Gastrocnemius medialis (tissue), 4 donors: ENCODE results near the gene SNTG2. TPM values are rescaled to one million over a fixed set of nuclear protein-coding genes. Genes with fewer than 3 reads are reported as not detected.
"Not testable (repeated sequence)": the region's sequence is repeated elsewhere in the genome, so short reads cannot be mapped to it uniquely, and the experiment has no call there.

ENCODE experiments used
- ATAC-seq, 2 donors: fragments of 150-250 bp; one replicate each; pipeline ENCODE4 v1.9.1; 2016
- DNase-seq, 2 donors: peaks; one replicate each; pipeline ENCODE4 v3.0.0-alpha.2; 2019
- H3K27ac ChIP-seq, 4 donors: fragments of 200-600 bp; sonication (generic); 1 replicate in 1 of 4; 2 replicates in 3 of 4; pipeline ENCODE4 v1.5.1; 2016 to 2018; ENCODE audit warnings: mild to moderate bottlenecking in 2 of 4, moderate library complexity in 1 of 4
- H3K27me3 ChIP-seq, 3 donors: fragments of 200-600 bp; sonication (generic) in 2 of 3; 1 replicate in 1 of 3; 2 replicates in 2 of 3; pipeline versions ENCODE4 v1.5.1 to v1.6.0; 2016 to 2019; ENCODE audit warnings: mild to moderate bottlenecking in 1 of 3, moderate library complexity in 1 of 3
- H3K36me3 ChIP-seq, 2 donors: fragments of 200-600 bp; sonication (generic) in 1 of 2; one replicate each; pipeline ENCODE4 v1.5.1; 2017 to 2018
- H3K4me1 ChIP-seq, 2 donors: fragments of 200-600 bp; sonication (generic) in 1 of 2; one replicate each; pipeline ENCODE4 v1.5.1; 2016 to 2017; ENCODE audit warnings: mild to moderate bottlenecking in 2 of 2
- H3K4me3 ChIP-seq, 4 donors: fragments of 200-600 bp; sonication (generic) in 3 of 4; 1 replicate in 1 of 4; 2 replicates in 3 of 4; pipeline ENCODE4 v1.5.1; 2016 to 2019; ENCODE audit warnings: mild to moderate bottlenecking in 2 of 4
- H3K9me3 ChIP-seq, 3 donors: fragments of 200-600 bp; sonication (generic) in 2 of 3; 1 replicate in 1 of 3; 2 replicates in 2 of 3; pipeline ENCODE4 v1.5.1; 2016 to 2019
- CTCF ChIP-seq, 5 experiments: fragments of 450-650 bp in 3 of 5; fragments of 200-600 bp in 2 of 5; sonication (generic) in 2 of 5; IDR thresholded peaks in 4 of 5; conservative IDR thresholded peaks in 1 of 5; 1 replicate in 4 of 5; 2 replicates in 1 of 5; pipeline ENCODE4 v1.5.1; 2016 to 2019; ENCODE audit warnings: antibody characterized with exemption in 5 of 5, mild to moderate bottlenecking in 3 of 5, moderate library complexity in 3 of 5
- POLR2A ChIP-seq, 2 donors: fragments of 450-650 bp; IDR thresholded peaks; one replicate each; pipeline ENCODE4 v1.6.1; 2017; ENCODE audit warnings: antibody characterized with exemption in 2 of 2, mild to moderate bottlenecking in 2 of 2, moderate library complexity in 2 of 2
- in situ Hi-C, 4 donors: fragments of 200-750 bp; cut with MboI; loops; one replicate each; pipeline versions ENCODE4 v1.15.0 to v1.8.0; 2017; ENCODE audit warnings: low sequenced_read_pairs in 4 of 4
- intact Hi-C: fragments of 100-400 bp; cut with DNase I; formaldehyde crosslinking; loops from one replicate; pipeline ENCODE4 v1.15.1; 2023; ENCODE audit warnings: low total_unique reads
- total RNA-seq, 4 donors: library from RNA; depleted of rRNA; stranded (reverse); fragments of >200 nt; gene quantifications; one replicate each; pipeline versions ENCODE4 v1.1.0 to v1.2.3, GENCODE V29; 2016

The SNTG2 gene
- total RNA-seq, 4 donors from 2014 or later, result 0.55 to 1.0 (median 0.92) TPM; not detected in 1

GRCh38 chr2:1125633-1126370 lies 175.2 kb downstream of the SNTG2 start:
- intact Hi-C loops, result no loop called here
- no peak for ATAC-seq

GRCh38 chr2:1129982-1130381 lies 179.3 kb downstream of the SNTG2 start:
- Histone ChIP-seq H3K9me3 (no peaks in the 10 kb centered on the region), H3K4me1 (no peaks in the 10 kb centered on the region), H3K36me3 (no peaks in the 10 kb centered on the region), H3K27ac (no peak overlapping the region), H3K4me3 (no peak overlapping the region), H3K27me3 (no peaks in the 10 kb centered on the region)
- no peak for ATAC-seq
- in situ Hi-C loops, result no loop called here
- DNase-seq, result no peak
- intact Hi-C loops, result no loop called here
- TF ChIP-seq CTCF (IDR thresholded peaks at IDR 0.05 in 4 of 5, conservative IDR thresholded peaks at IDR 0.05 in 1 of 5) (no peak), POLR2A (IDR thresholded peaks at IDR 0.05) (no peak)

More at GRCh38 chr2:1125633-1126370, 175.2 kb downstream of the SNTG2 start:
- Histone ChIP-seq H3K36me3 (no peaks in the 10 kb centered on the region), H3K4me1 (no peaks in the 10 kb centered on the region), H3K27me3 (no peaks in the 10 kb centered on the region), H3K27ac (no peak overlapping the region), H3K4me3 (no peak overlapping the region), H3K9me3 (no peaks in the 10 kb centered on the region)
- DNase-seq, result no peak
- in situ Hi-C loops, result no loop called here
- TF ChIP-seq POLR2A (IDR thresholded peaks at IDR 0.05) (no peak), CTCF (IDR thresholded peaks at IDR 0.05 in 4 of 5, conservative IDR thresholded peaks at IDR 0.05 in 1 of 5) (no peak)

GRCh38 chr2:1130922-1131321 lies 180.3 kb downstream of the SNTG2 start:
- DNase-seq (no peak), ATAC-seq (no peak)
- Histone ChIP-seq H3K4me1 (no peaks in the 10 kb centered on the region), H3K9me3 (no peaks in the 10 kb centered on the region), H3K27me3 (no peaks in the 10 kb centered on the region), H3K27ac (no peak overlapping the region), H3K36me3 (no peaks in the 10 kb centered on the region), H3K4me3 (no peak overlapping the region)
- in situ Hi-C loops (no loop called here), intact Hi-C loops (no loop called here)
- TF ChIP-seq POLR2A (IDR thresholded peaks at IDR 0.05), result no peak
- TF ChIP-seq CTCF (IDR thresholded peaks at IDR 0.05 in 4 of 5, conservative IDR thresholded peaks at IDR 0.05 in 1 of 5), result no peak

GRCh38 chr2:1132328-1132969 lies 181.8 kb downstream of the SNTG2 start:
- H3K9me3 ChIP-seq, result no peaks in the 10 kb centered on the region
- intact Hi-C loops, result no loop called here
- H3K4me1 ChIP-seq, result no peaks in the 10 kb centered on the region
- DNase-seq, result no peak
- H3K36me3 ChIP-seq, result no peaks in the 10 kb centered on the region
- TF ChIP-seq CTCF (IDR thresholded peaks at IDR 0.05 in 4 of 5, conservative IDR thresholded peaks at IDR 0.05 in 1 of 5) (no peak), POLR2A (IDR thresholded peaks at IDR 0.05) (no peak)
- H3K27me3 ChIP-seq, result no peaks in the 10 kb centered on the region
- ATAC-seq, result no peak
- in situ Hi-C loops, result no loop called here
- H3K27ac ChIP-seq, result no peak overlapping the region
- no peak overlapping the region for H3K4me3 ChIP-seq

GRCh38 chr2:1133896-1134295 lies 183.2 kb downstream of the SNTG2 start:
- ATAC-seq, intact Hi-C loops, H3K4me3 ChIP-seq, H3K27me3 ChIP-seq, H3K27ac ChIP-seq, DNase-seq, in situ Hi-C loops, H3K9me3 ChIP-seq, H3K36me3 ChIP-seq, H3K4me1 ChIP-seq: not testable (repeated sequence)
